Parathyroid adenoma (tissue), 2 donors: ENCODE data around the gene PGC.

Source experiments
- H2AFZ ChIP-seq: fragments of 300-600 bp; sonication (generic); one replicate; pipeline ENCODE4 v1.7.0; 2017; ENCODE audit warnings: antibody characterized with exemption, mild to moderate bottlenecking
- H3K27ac ChIP-seq: fragments of 300-600 bp; sonication (generic); one replicate; pipeline ENCODE4 v1.7.0; 2017
- H3K27me3 ChIP-seq: fragments of 300-600 bp; sonication (generic); one replicate; pipeline ENCODE4 v1.7.0; 2017; ENCODE audit warnings: low read length; ENCODE audit not compliant: control insufficient read depth, insufficient read depth
- H3K36me3 ChIP-seq: fragments of 300-600 bp; sonication (generic); one replicate; pipeline ENCODE4 v1.7.0; 2017; ENCODE audit warnings: low read length; ENCODE audit not compliant: control insufficient read depth, insufficient read depth
- H3K4me1 ChIP-seq: fragments of 300-600 bp; sonication (generic); one replicate; pipeline ENCODE4 v1.7.0; 2017; ENCODE audit warnings: control low read depth
- H3K4me2 ChIP-seq: fragments of 300-600 bp; sonication (generic); one replicate; pipeline ENCODE4 v1.7.0; 2017; ENCODE audit warnings: low read length
- H3K4me3 ChIP-seq: fragments of 300-600 bp; sonication (generic); one replicate; pipeline ENCODE4 v1.7.0; 2017; ENCODE audit warnings: low read depth, low read length
- H3K79me2 ChIP-seq: fragments of 300-600 bp; sonication (generic); one replicate; pipeline ENCODE4 v1.7.0; 2017; ENCODE audit warnings: control low read depth
- H3K9ac ChIP-seq: fragments of 300-600 bp; sonication (generic); one replicate; pipeline ENCODE4 v1.7.0; 2017; ENCODE audit warnings: mild to moderate bottlenecking
- H3K9me3 ChIP-seq: fragments of 300-600 bp; sonication (generic); one replicate; pipeline ENCODE4 v1.7.0; 2017; ENCODE audit warnings: low read length; ENCODE audit not compliant: control insufficient read depth
- CTCF ChIP-seq: fragments of 300-600 bp; sonication (generic); IDR thresholded peaks from one replicate; pipeline ENCODE4 v1.7.0; 2017; ENCODE audit warnings: antibody characterized with exemption, mild to moderate bottlenecking
- donor health status: primary hyperparathyroidism.

Gene PGC

GRCh38 chr6:41777551-41778285 is 30.5 kb upstream of the PGC start:
- H3K36me3 ChIP-seq = no peaks in the 10 kb centered on the region
- H3K79me2 ChIP-seq = no peaks in the 10 kb centered on the region
- peaks cover 12% of the 10 kb centered on the region for H3K4me1 ChIP-seq
- no peak overlapping the region for H2AFZ ChIP-seq
- no peaks in the 10 kb centered on the region for H3K27me3 ChIP-seq
- no peak overlapping the region for H3K4me3 ChIP-seq
- H3K4me2 ChIP-seq = no peak overlapping the region
- no peak overlapping the region for H3K27ac ChIP-seq
- TF ChIP-seq CTCF = no peak
- H3K9ac ChIP-seq = no peak overlapping the region
- H3K9me3 ChIP-seq = no peaks in the 10 kb centered on the region

- TF ChIP-seq CTCF = no peak
- H3K36me3 ChIP-seq = no peaks in the 10 kb centered on the region
- H3K27ac ChIP-seq = no peak overlapping the region
These were observed 28.2 kb upstream of the PGC start for GRCh38 chr6:41775293-41775882.

GRCh38 chr6:41774841-41775240 is 27.6 kb upstream of the PGC start:
- no peak overlapping the region for H2AFZ ChIP-seq
- peaks cover 4% of the 10 kb centered on the region for H3K4me1 ChIP-seq
- TF ChIP-seq CTCF = no peak
- H3K79me2 ChIP-seq = no peaks in the 10 kb centered on the region
- H3K27ac ChIP-seq = no peak overlapping the region
- H3K36me3 ChIP-seq = no peaks in the 10 kb centered on the region
- no peak overlapping the region for H3K4me3 ChIP-seq
- no peak overlapping the region for H3K9ac ChIP-seq
- H3K4me2 ChIP-seq = no peak overlapping the region
- H3K9me3 ChIP-seq = no peaks in the 10 kb centered on the region
- no peaks in the 10 kb centered on the region for H3K27me3 ChIP-seq

More at GRCh38 chr6:41775293-41775882, 28.2 kb upstream of the PGC start:
- Histone ChIP-seq H3K9ac (no peak overlapping the region), H3K4me3 (no peak overlapping the region), H2AFZ (no peak overlapping the region), H3K9me3 (no peaks in the 10 kb centered on the region), H3K79me2 (no peaks in the 10 kb centered on the region), H3K4me2 (no peak overlapping the region), H3K27me3 (no peaks in the 10 kb centered on the region), H3K4me1 (peaks cover 4% of the 10 kb centered on the region)

GRCh38 chr6:41771058-41771983 is 24.1 kb upstream of the PGC start:
- H3K27me3 ChIP-seq = no peaks in the 10 kb centered on the region
- H3K27ac ChIP-seq = no peak overlapping the region
- H3K36me3 ChIP-seq = no peaks in the 10 kb centered on the region
- H3K79me2 ChIP-seq = no peaks in the 10 kb centered on the region
- H3K4me2 ChIP-seq = no peak overlapping the region
- no peak overlapping the region for H2AFZ ChIP-seq
- H3K9ac ChIP-seq = no peak overlapping the region
- H3K9me3 ChIP-seq = no peaks in the 10 kb centered on the region
- no peak overlapping the region for H3K4me3 ChIP-seq
- H3K4me1 ChIP-seq = no peaks in the 10 kb centered on the region
- TF ChIP-seq CTCF = no peak
